Gastrocnemius medialis (tissue), 4 donors: Measurements from ENCODE around the gene SBSN.

Source experiments
- POLR2A ChIP-seq, 2 donors: fragments of 450-650 bp; IDR thresholded peaks; one replicate each; pipeline ENCODE4 v1.6.1; 2017; ENCODE audit warnings: antibody characterized with exemption in 2 of 2, mild to moderate bottlenecking in 2 of 2, moderate library complexity in 2 of 2
- TF ChIP-seq, protein P1 (sequence below), 5 experiments: fragments of 450-650 bp in 3 of 5; fragments of 200-600 bp in 2 of 5; sonication (generic) in 2 of 5; IDR thresholded peaks in 4 of 5; conservative IDR thresholded peaks in 1 of 5; 1 replicate in 4 of 5; 2 replicates in 1 of 5; pipeline ENCODE4 v1.5.1; 2016 to 2019; ENCODE audit warnings: antibody characterized with exemption in 5 of 5, mild to moderate bottlenecking in 3 of 5, moderate library complexity in 3 of 5

- TF ChIP-seq, protein P1, sequence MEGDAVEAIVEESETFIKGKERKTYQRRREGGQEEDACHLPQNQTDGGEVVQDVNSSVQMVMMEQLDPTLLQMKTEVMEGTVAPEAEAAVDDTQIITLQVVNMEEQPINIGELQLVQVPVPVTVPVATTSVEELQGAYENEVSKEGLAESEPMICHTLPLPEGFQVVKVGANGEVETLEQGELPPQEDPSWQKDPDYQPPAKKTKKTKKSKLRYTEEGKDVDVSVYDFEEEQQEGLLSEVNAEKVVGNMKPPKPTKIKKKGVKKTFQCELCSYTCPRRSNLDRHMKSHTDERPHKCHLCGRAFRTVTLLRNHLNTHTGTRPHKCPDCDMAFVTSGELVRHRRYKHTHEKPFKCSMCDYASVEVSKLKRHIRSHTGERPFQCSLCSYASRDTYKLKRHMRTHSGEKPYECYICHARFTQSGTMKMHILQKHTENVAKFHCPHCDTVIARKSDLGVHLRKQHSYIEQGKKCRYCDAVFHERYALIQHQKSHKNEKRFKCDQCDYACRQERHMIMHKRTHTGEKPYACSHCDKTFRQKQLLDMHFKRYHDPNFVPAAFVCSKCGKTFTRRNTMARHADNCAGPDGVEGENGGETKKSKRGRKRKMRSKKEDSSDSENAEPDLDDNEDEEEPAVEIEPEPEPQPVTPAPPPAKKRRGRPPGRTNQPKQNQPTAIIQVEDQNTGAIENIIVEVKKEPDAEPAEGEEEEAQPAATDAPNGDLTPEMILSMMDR (IDR thresholded peaks at IDR 0.05 in 4 of 5, conservative IDR thresholded peaks at IDR 0.05 in 1 of 5), result no peak
- TF ChIP-seq POLR2A (IDR thresholded peaks at IDR 0.05), result no peak
Observed at GRCh38 chr19:35498220-35498619, 29.9 kb downstream of the SBSN start.
